ENCODE data around the gene OTUB1.

OTUB1 gene

DNA sequence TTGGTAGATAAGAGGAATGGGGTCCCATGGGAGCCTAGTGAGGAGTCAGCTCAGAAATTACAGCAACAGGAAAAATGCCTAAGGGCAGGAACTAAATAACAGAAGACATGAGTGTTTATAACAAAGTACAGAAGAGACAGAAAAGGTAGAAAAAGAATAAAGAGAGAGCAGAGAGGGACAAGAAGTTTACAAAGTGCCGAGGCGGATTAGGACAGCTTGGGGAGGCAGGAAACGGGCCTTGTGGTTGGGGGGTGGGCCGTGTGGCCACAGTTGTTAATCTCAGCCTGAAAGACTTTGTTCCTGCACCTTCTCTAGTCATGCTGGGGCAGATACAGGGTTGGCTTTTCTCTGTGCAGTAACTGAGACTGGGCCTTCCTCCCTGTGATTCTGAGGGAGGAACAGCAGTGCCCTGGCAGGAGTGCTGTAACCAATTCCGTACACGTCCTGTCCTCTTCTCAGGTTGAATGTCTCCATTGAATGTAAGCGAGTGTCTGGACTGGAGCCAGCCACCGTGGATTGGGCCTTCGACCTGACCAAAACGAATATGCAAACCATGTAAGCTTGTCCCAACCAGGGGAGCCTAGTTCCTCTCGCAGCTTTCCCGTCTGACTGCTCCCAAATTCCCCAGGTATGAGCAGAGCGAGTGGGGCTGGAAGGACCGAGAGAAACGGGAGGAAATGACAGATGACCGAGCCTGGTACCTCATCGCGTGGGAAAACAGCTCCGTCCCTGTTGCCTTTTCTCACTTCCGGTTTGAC is 34.3 kb upstream of the OTUB1 start:
- Histone ChIP-seq H3K36me3 (ENCODE audit: insufficient read depth, low read length) (peaks cover 45% of the 10 kb centered on the region; the same call in 1 of the 2 replicates), H3K4me2 (ENCODE audit: low read depth, low read length, poor library complexity, severe bottlenecking) (peak overlapping the region; percentile 90)

GRCh38 chr11:63952570-63952969 is 33.7 kb upstream of the OTUB1 start:
- Histone ChIP-seq H3K36me3 (ENCODE audit: insufficient read depth, low read length) (peaks cover 44% of the 10 kb centered on the region; the same call in 1 of the 2 replicates), H3K4me2 (ENCODE audit: low read depth, low read length, poor library complexity, severe bottlenecking) (peak overlapping the region; percentile 90), H3K79me2 (ENCODE audit: insufficient read depth, low read length) (no peaks in the 10 kb centered on the region)

More for the DNA sequence above, 34.3 kb upstream of the OTUB1 start:
- H3K4me3 ChIP-seq (ENCODE audit: low read length, poor library complexity, severe bottlenecking) = peak overlapping the region; percentile 69
- H3F3A ChIP-seq (ENCODE audit: low read depth) = peaks cover 6% of the 10 kb centered on the region; the same call in 1 of the 2 replicates
- peaks cover 21% of the 10 kb centered on the region for H3K4me1 ChIP-seq (ENCODE audit: insufficient read depth, low read length, poor library complexity, severe bottlenecking)
- peak overlapping the region; percentile 65 for H3K9ac ChIP-seq (ENCODE audit: low read depth, low read length, poor library complexity, severe bottlenecking)
- H2AFZ ChIP-seq (ENCODE audit: low read length) = no peak overlapping the region
- H3K9me2 ChIP-seq (replicated peaks; ENCODE audit: low read depth, low read length) = no peaks in the 10 kb centered on the region
- TF ChIP-seq EZH2phosphoT487 (IDR thresholded peaks at IDR 0.05; ENCODE audit: borderline replicate concordance) (no peak), CTCF (conservative IDR thresholded peaks at IDR 0.05; ENCODE audit: low read length) (no peak)
- H3K9me3 ChIP-seq (ENCODE audit: insufficient read depth, low read depth, low read length) = no peaks in the 10 kb centered on the region
- peaks cover 6% of the 10 kb centered on the region for H4K20me1 ChIP-seq (ENCODE audit: insufficient read depth, low read length, poor library complexity, severe bottlenecking)
- no peaks in the 10 kb centered on the region for H3K79me2 ChIP-seq (ENCODE audit: insufficient read depth, low read length)
- H3K27me3 ChIP-seq (ENCODE audit: insufficient read depth, low read length, poor library complexity, severe bottlenecking) = no peaks in the 10 kb centered on the region

DNA sequence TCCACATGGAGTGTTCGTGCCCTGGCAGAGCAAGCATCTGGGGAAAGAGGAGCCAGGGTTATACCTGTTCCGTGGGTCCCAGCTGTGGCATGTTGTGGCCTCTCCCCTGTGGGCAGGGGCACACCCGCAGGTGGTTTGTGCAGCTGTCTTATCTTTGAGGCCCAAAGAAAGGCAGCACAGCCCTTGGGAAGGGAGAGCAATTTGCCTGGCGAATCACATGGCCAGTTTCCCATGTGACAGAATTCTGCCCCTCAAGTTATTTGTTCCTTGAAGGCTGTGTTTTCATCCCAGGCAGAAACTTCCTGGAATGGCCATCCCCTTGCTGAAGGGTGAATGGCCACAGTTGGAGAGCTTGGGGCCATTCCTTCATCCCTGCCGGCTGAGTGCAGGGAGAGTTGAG is 28.2 kb upstream of the OTUB1 start:
- no peaks in the 10 kb centered on the region for H3F3A ChIP-seq (ENCODE audit: low read depth)
- no peak overlapping the region for H3K4me3 ChIP-seq (ENCODE audit: low read length, poor library complexity, severe bottlenecking)
- no peaks in the 10 kb centered on the region for H3K27me3 ChIP-seq (ENCODE audit: insufficient read depth, low read length, poor library complexity, severe bottlenecking)
- peaks cover 31% of the 10 kb centered on the region for H3K4me1 ChIP-seq (ENCODE audit: insufficient read depth, low read length, poor library complexity, severe bottlenecking)
- H4K20me1 ChIP-seq (ENCODE audit: insufficient read depth, low read length, poor library complexity, severe bottlenecking) = no peaks in the 10 kb centered on the region
- H3K9me3 ChIP-seq (ENCODE audit: insufficient read depth, low read depth, low read length) = no peaks in the 10 kb centered on the region
- no peak overlapping the region for H3K4me2 ChIP-seq (ENCODE audit: low read depth, low read length, poor library complexity, severe bottlenecking)
- H3K9ac ChIP-seq (ENCODE audit: low read depth, low read length, poor library complexity, severe bottlenecking) = no peak overlapping the region
- H2AFZ ChIP-seq (ENCODE audit: low read length) = no peak overlapping the region
- no peak for TF ChIP-seq CTCF (conservative IDR thresholded peaks at IDR 0.05; ENCODE audit: low read length)
- no peak for TF ChIP-seq EZH2phosphoT487 (IDR thresholded peaks at IDR 0.05; ENCODE audit: borderline replicate concordance)
- H3K9me2 ChIP-seq (replicated peaks; ENCODE audit: low read depth, low read length) = no peaks in the 10 kb centered on the region
- no peaks in the 10 kb centered on the region for H3K79me2 ChIP-seq (ENCODE audit: insufficient read depth, low read length)
- H3K36me3 ChIP-seq (ENCODE audit: insufficient read depth, low read length) = peaks cover 34% of the 10 kb centered on the region; the same call in 1 of the 2 replicates

More at GRCh38 chr11:63952570-63952969, 33.7 kb upstream of the OTUB1 start:
- Histone ChIP-seq H3K27me3 (ENCODE audit: insufficient read depth, low read length, poor library complexity, severe bottlenecking) (no peaks in the 10 kb centered on the region), H3K4me1 (ENCODE audit: insufficient read depth, low read length, poor library complexity, severe bottlenecking) (peaks cover 21% of the 10 kb centered on the region), H4K20me1 (ENCODE audit: insufficient read depth, low read length, poor library complexity, severe bottlenecking) (peaks cover 6% of the 10 kb centered on the region), H3F3A (ENCODE audit: low read depth) (peaks cover 6% of the 10 kb centered on the region; the same call in 1 of the 2 replicates), H3K9me3 (ENCODE audit: insufficient read depth, low read depth, low read length) (no peaks in the 10 kb centered on the region), H3K4me3 (ENCODE audit: low read length, poor library complexity, severe bottlenecking) (peak overlapping the region; percentile 69), H3K9me2 (replicated peaks; ENCODE audit: low read depth, low read length) (no peaks in the 10 kb centered on the region), H2AFZ (ENCODE audit: low read length) (no peak overlapping the region), H3K9ac (ENCODE audit: low read depth, low read length, poor library complexity, severe bottlenecking) (peak overlapping the region; percentile 55)
- TF ChIP-seq EZH2phosphoT487 (IDR thresholded peaks at IDR 0.05; ENCODE audit: borderline replicate concordance) = no peak
- TF ChIP-seq CTCF (conservative IDR thresholded peaks at IDR 0.05; ENCODE audit: low read length) = no peak
